GM19397 (cell line): Measurements from ENCODE around the gene TIAM2.
"Not testable (repeated sequence)": the region's sequence is repeated elsewhere in the genome, so short reads cannot be mapped to it uniquely, and the experiment has no call there.

Experiments
- ATAC-seq: cut with Tn5 transposase; IDR thresholded peaks from one replicate; pipeline ENCODE4 v1.9.1; 2021; ENCODE audit warnings: mild to moderate bottlenecking, moderate library complexity; ENCODE audit not compliant: unreplicated experiment

The TIAM2 gene

DNA sequence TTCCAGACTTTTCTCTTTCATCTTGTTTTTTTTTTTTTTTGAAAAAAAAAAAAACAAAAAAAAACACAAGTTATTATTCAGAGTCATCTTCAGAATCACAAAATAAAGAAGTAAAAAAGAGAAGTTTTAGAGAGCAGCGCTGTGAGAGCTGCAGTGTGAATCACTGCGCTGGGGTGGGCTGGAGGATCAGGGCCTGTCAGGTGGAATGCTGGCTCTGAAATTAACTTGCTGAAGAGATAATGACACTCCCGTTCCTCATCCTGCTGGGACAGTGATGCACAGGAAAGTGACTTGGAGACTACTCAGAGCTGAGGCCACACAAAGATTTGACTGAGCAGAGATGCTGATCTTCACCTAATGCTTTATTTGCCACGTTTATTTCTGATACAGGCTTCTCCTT lies 226.0 kb downstream of the TIAM2 start:
- ATAC-seq = no peak

DNA sequence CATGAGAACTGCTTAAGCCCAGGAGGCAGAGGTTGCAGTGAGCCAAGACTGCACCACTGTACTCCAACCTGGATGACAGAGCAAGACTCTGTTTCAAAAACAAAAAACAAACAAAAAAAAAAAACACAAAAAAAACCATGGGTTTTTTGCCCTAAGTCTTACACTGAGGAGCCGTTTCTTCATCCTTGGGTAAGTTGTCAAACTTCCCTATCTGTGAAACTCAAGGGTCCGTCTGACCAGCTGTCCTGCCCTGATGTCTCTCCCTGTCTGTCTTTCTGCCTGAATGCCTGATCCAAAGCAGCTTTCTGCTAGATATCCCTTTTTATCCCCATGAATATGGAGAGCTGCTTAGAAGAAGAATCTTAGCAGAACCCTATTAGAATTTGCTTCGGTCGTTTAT lies 227.4 kb downstream of the TIAM2 start:
- no peak for ATAC-seq

DNA sequence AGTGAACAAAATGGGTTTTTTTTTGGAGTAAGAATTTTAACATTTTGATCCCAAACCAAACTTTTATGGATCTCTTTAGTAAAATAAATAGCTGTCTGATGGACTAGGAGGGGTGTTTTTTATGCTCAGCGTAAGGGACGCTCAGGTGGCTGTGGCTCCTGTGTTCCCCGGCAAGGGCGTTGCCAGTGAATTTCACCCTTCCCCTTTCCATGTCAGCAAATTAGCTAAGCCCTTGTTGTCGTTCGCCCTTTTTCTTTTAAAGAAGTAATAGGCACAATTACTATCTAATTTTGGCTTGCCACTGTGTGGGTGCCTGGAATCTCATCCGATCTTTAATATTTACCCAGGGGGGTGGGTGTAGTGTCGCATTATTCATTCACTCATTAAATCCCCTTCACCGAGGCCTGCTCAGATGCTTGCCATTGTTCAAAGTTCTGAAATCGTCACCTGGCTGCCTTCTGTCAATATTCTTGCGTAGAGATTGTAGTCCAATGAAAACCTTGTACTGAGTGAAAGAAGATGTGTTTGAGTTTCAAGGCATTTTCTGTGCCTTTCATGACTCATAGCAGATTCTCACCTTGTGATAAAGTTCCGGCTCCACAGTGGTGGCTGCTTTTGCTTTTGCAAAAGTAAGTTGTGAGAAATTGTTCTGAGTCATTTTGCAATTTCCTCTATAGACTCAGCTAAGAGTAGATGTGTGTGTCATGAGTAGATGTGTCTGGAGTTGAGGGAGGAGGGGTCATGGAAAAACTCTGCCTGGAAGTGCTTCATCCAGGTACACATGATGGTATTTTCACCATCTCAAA lies 228.7 kb downstream of the TIAM2 start:
- ATAC-seq = peak; percentile 86

DNA sequence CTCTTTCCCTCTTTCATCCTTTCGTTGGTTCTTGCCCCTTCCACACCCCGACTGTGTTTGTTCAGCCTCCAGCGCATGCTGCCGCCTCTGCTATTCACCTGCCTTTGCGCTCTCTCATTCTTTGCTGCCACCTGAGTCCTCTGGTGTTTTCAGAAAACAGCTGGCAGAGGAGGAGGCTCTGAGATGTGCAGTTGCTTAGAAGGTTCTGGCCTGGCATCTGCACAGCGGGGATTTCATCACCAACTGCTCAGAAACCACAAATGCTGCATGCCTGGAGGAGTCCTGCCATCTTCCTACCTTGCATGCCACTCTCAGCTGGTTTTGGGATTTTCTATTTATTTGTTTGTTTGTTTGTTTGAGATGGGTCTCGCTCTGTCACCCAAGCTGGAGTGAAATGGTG lies 229.5 kb downstream of the TIAM2 start:
- no peak for ATAC-seq

DNA sequence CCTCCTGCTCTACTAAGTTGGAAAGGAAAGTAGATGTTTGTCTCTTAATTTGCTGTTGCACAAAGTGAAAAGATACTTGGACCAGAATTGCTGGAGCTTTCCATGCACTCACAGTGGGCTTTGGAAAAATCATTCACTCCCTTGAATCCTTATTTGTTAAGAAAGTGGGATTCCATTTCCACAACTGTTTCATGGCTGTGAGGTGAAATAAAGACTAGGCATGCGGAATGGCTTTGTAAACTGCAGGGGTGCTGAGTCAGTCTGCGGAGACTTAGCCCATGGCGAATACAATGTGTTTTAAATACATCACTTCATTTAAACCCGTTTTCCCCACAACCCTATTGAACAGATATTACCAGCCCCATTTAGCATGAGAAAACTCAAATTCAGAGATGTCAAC lies 231.9 kb downstream of the TIAM2 start:
- ATAC-seq = no peak

DNA sequence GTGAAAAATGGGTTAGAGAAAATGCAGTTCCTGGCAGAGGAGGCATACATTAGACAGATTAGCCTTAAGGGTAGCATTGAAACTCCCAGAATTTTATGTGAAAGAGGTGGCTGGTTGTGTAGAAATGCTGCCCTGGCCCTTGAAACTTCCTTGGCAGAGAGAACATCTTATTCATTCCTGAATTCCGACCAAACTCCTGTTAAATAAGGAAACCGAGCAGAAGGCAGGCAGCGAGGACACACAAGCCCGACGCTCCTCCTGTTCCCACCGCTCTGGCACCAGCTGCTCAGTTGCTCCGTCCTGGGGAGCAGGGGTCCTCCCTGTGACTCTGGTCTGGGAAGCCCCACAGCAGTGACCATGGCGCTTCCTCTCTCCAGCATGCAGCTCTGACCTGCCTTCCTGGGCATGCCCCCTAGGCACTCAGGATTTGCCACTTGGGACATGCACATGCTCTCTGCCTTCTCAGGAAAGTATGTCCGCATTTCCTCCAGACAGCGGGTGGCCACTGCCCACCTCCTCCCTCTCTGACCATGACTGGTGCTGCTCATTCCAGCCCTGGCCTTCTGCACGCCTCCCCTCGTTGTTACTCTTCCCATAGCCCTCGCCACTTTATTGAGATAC lies 233.5 kb downstream of the TIAM2 start:
- ATAC-seq = no peak

DNA sequence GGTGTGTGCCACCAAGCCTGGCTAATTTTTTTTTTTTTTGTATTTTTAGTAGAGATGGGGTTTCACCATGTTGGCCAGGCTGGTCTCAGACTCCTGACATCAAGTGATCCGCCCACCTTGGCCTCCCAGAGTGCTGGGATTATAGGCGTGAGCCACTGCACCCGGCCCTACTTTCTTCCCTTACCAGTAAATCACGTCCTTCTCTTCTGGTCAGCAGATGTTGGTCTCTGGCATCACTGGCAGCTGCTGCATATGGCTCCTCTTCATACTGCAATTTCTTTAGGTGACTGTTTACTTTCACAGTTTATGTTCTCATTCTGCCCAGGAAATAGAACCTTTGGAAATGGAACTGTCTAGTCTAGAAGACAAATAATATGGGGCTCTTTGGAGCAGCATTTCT lies 235.9 kb downstream of the TIAM2 start:
- not testable (repeated sequence) for ATAC-seq

DNA sequence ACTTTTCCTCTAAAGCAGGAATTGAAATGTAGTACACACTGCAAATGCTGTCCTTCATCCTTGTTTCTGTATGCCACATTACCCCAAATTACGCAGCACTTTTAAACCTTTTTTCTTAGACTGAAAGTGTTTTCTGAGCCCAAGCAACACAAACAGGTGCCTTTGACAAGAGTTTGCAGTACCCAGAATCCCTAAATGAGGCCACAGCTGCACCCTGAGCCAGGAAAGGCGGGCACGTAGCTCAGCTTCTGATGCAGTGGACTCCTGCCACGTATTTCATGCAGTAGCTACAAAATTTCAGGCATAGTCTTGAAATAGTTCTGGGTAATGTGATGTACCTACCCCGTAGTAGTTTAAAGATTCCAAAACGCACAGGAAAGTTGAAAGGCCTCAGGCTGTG lies 237.7 kb downstream of the TIAM2 start:
- no peak for ATAC-seq

DNA sequence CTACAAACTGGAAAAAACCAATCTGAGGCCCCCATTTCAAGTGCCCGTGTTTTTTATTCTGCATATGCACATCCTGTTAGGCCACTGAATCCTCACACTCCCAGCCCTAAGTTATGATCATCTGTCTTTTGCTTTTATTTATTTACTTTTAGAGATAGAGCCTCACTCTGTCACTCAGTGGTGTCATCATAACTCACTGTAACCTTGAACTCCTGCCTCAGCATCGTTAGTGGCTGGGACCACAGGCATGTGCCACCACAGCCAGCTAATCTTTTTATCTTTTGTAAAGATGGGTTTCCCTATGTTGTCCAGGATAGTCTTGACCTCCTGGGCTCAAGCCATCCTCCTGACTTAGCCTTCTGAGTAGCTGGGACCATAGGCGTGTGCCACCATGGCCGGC lies 239.1 kb downstream of the TIAM2 start:
- no peak for ATAC-seq

DNA sequence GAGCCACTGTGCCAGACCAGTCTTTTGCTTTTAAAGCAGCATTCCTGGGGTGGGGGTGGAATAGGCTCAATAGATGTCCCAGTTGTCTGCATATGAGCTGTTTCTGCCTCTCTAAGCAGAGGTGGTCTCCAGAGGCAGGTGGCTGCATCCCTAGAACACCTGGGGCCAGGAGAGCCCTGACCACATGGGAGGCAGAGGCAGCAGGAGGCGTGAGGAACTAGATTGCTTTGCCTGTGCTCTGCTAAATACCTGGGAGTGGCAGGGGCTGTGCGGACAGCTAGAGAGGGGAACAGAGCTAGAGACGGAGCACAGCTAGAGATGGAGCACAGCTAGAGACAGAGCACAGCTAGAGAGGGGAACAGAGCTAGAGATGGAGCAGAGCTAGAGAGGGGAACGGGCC lies 239.6 kb downstream of the TIAM2 start:
- ATAC-seq = no peak

DNA sequence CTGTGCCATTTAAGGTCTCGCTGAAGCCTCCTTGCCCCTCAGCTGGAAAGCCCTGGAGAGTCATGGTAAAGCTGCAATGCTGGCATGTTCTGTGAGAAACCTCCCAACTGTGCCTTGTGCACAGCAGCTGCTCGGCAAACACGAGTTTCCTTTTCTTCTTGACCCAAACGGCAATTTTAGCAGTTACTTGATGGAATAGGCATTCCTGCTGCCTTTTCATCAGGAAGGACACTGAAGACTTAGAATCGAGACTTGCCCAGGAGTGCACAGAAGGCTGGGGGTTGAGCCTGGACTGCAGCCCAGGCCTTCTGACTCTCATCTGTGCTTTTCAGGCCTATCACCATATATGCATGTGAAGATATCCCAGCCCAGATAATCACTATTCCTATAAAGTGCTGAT lies 240.0 kb downstream of the TIAM2 start:
- ATAC-seq = no peak

DNA sequence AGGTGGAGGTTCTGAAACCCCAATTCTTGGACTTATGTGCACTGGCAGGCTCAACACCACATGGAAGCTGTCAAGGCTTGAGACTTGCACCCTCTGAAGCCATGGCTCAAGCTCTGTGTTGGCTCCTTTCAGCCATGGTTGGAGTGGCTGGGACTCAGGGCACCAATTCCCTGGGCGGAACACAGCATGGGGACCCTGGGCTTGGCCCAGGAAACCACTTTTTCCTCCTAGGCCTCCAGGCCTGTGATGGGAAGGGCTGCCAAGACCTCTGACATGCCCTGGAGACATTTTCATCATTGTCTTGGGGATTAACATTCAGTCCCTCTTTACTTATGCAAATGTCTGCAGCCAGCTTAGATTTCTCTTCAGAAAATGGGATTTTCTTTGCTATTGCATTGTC lies 242.5 kb downstream of the TIAM2 start:
- no peak for ATAC-seq

DNA sequence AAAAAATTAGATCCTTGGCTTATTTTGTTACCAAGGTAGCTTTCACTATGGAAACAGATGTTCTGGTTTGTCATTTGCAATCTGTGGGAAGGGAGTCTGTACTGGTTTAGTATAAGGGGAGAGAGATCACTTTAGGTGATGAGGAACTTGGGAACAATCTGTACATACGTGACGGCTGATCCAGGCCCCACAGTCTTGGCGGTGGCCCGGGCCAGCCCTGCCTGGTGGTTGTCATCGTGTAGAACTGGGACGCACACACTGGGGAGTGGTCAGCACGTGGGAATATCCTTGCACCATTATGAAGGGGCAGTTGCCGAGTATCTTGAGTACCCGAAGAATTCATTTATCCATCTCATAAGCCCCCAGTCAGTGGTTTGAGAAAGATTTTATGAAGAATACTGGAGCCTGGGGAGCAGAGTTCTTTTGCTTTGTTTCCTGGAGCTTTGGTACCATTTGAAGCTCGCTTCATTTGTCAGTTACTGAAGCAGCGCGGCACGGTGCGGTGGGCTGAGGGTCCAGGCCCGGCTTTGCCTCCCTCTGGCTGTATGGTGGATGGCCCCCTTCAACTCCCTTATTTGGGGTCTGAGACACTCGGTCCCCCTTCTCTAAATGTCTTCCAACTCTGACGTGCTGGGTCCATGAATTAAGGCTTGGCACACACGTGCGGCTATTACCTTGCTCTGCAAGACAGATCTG lies 245.9 kb downstream of the TIAM2 start:
- ATAC-seq = no peak

DNA sequence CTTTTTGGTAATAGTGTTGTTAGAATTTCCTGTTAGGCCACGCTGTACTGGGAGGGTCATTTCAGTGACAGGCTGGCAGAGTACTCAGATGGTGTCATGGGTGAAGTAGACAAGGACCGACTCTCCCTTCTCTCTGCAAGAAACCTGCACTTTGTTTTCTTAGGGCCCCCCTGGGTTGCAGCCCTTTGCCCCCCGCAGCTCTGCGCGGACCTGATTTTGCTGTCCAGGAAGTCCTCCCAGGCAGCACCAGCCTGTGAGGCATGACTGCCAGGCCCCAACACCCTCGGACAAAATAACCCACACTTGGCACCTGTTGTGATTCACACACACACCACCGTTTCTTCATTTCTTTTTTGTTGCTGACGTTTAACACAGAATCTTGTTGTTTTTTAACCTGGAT lies 246.9 kb downstream of the TIAM2 start:
- no peak for ATAC-seq

DNA sequence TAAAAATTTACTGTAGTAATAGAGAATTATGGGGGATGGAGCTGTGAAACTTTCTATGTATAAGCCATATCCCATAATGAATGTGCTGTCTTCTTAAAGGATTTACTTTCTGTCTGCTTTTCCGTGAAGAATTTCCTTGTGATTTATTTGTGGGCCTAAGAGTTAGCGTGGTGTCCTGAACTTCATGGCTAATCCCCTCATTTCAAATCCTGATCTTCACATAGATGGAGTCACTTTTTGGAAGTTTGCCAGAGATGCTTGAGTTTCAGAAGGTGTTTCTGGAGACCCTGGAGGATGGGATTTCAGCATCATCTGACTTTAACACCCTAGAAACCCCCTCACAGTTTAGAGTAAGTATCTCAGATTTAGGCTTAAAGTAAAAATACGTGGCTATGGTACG lies 249.3 kb downstream of the TIAM2 start:
- no peak for ATAC-seq

DNA sequence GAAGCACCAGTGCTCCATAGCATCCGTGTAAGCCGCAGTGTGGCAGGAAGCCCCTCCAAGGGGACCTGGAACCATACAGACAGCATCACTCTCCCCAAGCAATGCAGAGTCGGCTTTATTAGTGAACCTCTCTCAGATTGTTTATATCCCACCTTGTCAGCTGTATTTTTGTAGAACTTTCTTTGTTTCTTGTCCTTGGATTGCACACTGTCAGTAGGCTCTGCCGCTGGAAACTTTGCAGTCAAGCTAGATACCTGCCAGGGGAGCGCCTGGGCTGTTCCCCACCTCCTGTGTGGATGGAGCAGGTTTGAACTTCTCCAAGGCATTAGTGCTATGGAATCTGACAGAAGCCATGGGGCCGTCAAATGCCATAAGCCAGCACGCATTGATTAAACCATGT lies 250.1 kb downstream of the TIAM2 start:
- no peak for ATAC-seq

DNA sequence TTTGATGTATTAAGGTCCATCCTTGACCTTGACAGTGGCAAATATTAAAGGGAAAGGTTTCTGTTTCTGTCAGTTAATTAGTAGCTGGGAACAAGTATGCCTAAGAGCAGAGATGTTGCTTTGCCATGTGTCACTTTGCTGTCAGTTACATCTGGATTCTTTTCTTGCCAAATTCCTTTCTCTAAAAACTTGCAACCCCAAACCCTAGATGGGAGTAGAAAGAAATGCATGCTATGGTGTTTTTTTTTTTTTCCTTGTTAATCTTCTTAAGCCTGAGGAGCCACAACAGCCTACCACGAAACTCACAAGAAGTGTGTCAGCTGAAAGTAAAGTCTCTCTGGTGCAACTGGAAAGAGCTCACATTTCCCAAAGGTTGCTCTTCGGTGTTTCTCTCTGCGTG lies 250.7 kb downstream of the TIAM2 start:
- no peak for ATAC-seq

DNA sequence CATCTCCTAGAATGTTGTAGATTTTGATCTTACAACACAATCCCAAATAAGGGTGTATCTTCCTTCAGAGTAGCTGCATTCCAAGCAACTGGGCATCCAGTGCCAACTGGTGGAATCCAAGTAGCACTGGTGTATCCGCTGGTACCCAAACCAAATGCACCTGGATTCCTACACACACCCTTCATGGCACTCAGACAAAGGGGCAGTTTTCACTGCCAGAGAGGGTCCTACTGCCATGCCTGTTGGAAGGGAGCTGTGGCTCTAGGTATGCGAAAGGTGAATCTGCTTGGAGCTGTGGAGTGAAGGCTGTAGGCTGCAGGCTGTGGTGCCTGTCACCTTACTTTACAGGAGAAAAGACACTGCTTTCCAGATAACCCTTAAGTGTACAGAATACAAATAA lies 251.7 kb downstream of the TIAM2 start:
- no peak for ATAC-seq

DNA sequence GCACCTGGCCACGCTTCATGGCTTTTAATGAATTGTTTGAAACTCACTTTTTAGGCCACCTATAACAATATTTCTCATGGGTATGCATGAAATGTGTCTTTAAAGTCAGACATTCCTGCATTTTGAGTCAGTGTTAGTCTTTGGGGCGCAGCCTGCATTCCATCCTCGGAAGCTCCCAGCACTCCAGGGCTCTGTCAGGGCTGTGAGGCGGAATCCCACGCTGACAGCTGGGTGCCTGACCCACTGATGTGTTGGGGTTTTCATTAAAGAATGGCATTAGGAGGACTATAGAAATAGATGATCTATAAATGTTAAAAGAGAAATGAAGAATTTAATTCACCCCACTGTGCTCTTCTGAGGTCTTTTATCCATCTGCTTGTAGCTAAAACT lies 252.5 kb downstream of the TIAM2 start:
- ATAC-seq = no peak

DNA sequence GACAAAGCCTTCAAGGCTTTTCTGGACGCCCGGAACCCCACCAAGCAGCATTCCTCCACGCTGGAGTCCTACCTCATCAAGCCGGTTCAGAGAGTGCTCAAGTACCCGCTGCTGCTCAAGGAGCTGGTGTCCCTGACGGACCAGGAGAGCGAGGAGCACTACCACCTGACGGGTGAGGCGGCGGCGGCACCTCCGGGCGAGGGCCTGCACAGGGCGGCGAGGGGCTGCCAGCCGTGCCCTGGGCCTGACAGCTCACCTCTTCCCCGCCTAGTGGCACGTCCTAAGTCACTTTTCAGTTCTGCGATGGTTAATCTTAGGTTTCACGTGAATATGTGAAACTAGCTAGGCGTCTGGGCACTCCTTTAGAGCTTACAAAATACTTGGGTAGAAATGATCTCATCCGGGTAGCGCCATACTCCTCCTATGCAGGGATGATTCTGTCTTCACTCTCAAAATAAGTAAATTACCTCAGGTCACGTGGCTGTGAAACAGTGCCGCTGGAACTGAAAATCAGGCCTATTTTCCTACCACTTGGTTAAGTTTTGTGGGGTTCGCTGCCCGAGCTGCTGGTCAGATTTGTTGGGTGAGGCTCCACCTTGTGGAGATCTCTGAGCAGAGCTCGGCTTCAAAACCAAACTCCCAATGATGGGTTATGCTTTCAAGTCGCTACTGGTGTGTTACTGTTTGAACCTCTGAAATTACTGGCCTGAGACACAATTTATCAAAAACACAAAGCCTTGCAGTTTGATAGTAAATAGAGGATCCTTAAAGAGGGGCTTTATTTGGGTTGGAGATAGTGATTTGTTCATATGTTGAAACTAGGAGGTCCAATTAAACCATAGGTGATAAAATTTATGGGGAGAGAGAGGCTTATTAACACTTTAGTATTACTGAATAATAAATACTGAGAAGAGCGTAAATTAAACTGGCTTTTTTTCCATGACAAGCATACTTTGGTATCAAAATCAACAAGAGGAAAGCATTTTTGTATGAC lies 253.2 kb downstream of the TIAM2 start:
- no peak for ATAC-seq
